Stimulated activated CD8-positive, alpha-beta memory T cell treated with anti-CD3 and anti-CD28 coated beads, Interleukin-4, amount 100 ng/mL, for 48 hours (primary cell): ENCODE data around the gene SMG7.

Source experiments
- DNase-seq: peaks from one replicate; pipeline ENCODE4 v3.0.0-alpha.2; 2020

The SMG7 gene

DNA sequence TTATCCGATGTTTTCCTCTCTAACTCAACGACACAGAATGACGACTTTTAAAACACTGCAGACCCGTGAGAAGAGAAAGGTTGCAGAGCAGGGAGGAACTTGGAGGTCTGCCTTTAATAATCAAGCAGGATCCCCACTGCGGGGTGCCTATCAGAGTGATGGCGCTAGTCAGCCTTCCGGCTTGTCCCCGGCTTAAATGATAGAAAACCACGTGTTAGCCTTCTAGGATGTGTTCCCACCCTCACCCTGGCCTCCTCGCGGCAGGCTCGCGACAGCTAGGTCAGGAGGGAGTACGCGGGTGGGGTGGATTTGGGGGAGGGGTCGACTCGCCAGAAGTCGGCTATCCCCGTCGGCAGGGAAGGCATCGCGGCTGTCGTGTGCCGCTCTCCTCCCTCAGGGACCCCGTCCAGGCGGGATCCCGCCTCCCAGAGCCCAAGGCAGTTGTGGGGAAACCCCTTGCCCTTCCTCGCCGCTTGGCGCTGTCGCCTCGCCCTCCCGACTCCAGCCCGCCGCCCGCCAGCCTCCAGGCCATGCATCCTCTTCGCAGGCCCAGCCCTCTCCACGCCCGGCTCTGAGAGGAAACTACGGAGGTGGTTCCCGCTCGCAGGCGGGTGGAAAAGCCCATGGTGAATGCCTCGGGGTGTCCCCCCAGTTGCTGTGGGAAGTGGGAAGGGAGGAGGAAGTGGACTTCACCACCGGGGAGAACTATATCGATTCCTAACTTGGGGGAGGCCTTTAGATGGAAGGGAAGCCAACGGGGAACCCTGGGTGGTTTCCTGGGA is 1.1 kb upstream of the SMG7 start:
- DNase-seq, result peak; percentile 82

DNA sequence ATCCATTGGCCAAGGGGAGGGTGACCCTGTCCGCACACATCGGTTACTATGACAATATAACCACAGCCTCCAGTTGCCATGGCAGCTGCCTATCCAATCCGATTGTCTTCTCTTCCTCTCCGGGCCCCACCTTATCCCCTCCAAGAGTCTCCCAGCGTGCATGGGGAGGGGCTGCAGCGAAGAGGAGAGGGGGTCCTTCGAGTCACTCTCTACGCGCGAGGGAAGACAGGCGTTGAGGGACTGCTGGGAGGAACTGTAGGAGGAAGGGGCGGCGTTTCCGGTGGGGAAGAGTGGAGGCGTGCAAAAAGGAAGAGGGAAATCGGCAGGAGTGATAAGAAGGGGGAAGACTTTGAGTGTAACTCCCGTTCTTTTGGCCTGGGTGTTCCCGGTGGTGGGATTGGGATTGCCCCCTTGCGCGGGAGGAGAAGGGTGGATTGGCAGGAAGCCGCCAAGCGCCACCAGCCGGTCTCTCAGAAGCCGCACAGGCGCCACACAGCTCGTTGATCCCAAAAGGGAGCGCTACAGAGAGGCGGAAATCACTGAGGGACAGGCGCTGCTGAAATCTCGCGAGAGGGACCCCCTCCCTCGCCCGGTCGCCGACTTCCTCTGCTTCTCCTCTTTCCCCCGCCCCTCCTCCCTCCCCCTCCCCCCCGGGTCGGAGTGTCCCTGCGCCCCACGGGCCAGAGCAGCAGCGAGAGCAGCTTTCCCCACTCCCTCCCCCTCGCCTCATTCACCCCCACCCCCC is 384 bp upstream of the SMG7 start:
- peak; percentile 96 for DNase-seq

DNA sequence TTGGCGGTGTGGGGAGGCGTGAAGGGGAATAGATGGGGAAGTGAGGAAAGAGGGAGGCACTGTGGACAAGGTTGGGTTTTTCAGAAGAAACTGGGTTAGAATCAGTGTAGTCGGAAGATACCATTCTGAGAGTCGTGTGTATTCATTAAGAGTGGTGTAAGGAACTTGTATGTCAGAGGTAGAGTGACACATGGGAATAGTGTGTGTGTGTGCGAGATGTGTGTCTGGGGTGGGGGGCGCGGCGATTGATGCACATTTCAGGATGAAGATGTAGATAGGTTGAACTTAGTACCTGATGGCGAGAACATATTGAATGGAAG is 878 bp downstream of the SMG7 start:
- no peak for DNase-seq

DNA sequence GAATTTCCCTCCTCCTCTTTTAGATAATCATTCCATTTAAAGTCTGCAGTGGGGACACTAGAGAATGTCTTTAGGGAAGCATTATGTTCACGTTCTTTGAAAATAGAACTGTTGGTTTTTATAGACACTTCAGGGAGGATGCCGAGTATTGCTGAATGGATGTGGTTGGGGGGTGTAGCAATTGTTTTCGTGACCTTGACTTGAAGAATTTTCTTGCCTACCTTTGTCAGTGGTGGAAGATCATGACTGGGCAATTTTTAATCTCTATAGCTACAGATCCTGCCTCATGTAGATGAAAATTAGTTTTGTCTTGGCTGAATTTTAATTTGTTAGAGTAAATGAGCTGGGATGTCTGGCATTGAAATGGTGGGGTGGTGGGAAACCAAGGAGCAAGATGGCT is 3.8 kb downstream of the SMG7 start:
- no peak for DNase-seq

DNA sequence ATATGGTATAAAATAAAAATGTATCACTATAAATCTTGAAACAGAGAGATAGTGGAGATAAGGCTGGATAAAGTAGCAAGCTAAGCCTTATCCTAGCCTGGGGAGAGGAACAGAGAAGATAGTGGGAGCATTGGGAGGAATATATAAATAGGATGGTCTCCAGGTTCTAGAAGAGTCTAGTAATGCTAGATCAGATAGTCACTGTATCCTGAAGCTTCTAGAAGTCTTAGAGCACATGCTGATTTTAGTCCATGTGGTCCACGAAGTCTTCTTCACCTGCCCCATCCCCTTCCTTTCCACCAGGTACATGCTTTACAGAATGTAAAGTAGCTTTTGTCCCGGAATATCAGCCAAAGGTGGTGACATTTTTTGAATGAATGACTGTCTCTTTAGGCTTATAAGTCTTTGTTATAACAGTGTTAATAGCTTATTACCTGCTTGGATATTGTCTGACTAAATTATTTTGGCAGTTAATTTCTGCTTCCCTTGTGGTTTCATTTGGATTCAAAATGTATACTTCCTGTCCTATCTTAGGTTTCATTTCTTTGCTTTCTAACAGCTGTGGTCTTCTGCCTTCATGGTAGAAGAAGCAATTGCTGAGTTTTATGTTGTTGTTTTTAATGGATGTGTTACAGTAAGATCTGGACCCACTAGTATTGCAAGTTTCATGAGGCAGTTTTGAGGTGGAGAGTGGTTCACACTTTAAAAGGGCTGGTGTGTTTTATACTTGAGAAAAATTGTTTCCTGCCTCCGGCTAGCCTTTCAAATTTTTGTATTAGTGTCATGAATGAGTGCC is 5.9 kb downstream of the SMG7 start:
- no peak for DNase-seq

DNA sequence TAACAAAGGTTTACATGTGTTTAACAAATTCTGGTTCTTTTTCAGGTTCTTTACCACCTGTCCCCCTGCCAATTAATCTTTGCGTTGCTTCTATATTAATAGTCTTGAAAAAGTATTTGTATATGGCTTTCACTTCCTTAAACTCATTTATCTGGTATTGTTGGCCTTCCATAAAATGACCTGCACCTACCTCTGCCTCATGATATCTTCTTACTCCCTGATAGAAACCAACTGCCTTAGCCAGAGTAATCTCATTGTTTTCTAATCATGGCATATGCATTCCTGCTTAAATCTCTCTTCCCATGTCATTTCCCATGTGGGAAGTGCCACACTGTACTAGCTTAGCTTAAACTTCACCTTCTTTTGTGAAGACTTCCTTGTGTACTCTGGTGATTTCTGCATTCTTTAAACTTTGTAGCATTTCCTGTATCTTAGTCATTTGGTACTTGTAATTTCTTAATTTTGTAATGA is 8.7 kb downstream of the SMG7 start:
- no peak for DNase-seq

DNA sequence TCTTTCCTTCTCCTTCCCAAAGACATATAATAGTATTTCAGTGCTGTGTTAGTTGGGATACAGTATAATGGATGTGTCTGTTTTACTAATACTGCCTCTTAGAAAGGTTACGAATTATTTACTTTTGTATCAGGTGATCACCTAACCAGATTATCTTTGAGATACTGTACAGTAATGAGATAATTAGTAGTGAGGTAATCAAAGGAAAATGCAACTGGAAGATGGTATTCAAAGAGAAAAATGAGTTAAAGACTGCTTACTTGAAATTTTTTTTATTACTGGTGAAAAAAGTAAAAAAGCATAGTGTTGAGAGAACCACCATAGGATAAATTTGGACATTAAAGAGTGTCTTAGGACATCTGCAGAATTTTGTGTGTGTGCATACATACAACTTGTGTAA is 10.9 kb downstream of the SMG7 start:
- DNase-seq, result no peak

DNA sequence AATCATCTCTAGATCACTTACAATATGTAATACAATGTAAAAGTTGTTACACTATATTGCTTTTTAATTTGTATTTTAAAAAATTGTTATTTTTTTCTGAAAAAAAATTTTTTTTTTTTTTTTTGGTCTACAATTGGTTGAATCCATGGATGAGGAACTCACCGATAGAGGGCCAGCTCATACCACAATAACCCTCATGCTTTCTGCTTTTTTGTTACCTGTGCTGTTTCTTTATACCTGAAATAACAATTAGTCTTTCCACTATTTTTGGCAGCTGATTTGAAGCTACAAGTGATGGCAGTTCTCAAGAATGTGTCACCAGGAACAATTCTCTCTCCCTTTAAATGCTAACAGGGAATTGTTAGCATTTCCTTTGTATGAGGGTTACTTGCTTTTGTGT is 12.0 kb downstream of the SMG7 start:
- DNase-seq, result no peak

DNA sequence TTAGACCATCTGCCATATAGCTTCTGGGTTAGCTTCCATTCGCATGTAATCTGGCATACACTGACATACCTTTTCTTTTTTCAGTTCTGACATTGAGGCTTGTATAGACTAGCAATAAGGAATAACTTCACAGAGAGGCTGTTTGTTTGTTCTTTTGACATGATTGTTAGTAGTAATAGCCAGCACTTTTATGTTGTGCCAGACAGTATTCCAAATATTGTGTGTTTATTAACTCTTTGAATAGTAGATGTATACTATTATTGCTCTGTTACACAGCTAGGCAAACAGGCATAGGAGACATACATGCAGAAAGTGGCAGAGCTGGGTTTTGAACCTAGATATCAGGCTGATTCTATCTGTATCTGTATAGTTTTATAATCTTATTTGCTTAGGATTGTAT is 12.6 kb downstream of the SMG7 start:
- DNase-seq, result no peak

DNA sequence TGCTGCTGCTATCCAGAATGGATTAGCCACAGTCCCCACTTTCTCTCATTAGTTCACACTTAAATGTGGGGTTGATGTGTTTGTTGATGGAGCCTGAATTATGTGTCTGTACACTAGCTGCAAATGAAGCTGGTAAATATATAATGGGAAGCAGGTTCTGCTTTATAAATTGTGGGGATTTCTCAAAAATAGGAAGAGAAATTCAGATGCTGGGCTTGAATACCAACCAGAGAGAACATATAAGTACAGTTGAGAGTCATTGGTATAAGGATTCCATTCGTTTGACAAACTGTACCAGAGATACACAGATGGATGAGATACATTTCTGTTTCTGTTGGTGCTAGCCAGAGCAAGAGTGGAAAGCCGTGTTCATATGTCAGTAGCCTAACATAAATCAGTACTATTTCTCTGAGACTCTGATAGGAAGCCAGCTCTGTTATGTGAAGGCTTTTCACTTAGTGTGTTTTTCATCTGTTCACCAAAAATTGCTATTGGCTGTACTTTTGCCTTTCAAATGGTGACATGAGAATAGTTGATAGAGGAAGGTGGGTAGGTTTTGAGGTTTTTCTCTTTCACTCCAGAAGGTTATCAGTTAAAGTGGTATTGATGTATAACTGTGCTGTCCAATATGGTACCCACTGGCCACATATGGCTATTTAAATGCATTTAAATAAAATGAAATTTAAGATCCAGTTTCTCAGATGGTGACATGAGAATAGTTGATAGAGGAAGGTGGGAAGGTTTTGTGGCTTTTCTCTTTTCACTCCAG is 15.6 kb downstream of the SMG7 start:
- no peak for DNase-seq

DNA sequence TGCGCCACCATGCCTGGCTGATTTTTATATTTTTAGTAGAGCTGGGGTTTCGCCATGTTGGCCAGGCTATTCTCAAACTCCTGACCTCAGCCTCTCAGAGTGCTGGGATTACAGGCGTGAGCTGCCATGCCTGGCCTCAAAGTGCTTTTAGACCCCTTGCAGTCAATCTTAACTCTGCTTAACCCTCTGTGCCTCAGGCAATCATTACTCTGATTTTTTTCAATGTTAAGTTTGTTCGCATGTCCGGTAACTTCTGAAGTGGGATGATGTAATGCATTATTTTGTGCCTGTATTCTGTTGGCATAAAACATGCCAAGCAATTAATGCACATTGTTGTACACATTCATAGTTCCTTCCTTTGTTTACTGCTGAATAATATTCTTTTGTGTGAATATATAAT is 18.6 kb downstream of the SMG7 start:
- no peak for DNase-seq

DNA sequence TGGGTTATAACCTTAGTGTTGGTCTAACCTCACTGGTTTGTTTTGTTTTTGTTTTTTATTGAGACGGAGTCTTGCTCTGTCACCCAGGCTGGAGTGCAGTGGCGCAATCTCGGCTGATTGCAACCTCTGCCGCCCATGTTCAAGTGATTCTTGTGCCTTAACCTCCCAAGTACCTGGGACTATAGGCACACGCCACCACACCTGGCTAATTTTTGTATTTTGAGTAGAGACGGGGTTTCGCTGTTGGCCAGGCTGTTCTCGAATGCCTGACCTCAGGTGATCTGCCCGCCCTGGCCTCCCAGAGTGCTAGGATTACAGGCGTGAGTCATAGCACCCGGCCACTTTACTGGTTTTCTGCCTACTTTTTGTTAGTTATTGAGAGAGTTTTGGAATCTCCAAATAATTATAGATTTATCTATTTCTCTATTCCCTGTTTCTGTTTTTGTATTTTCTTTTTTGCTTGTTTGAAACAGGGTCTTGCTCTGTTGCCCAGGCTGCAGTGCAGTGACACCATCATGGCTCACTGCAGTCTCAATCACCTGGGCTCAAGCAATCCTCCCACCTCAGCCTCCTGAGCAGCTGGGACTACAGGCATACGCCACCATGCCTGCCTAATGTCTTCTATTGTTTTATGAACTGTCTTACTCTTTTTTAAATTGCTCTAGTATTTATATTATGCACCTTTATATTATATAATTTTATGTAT is 21.4 kb downstream of the SMG7 start:
- no peak for DNase-seq

DNA sequence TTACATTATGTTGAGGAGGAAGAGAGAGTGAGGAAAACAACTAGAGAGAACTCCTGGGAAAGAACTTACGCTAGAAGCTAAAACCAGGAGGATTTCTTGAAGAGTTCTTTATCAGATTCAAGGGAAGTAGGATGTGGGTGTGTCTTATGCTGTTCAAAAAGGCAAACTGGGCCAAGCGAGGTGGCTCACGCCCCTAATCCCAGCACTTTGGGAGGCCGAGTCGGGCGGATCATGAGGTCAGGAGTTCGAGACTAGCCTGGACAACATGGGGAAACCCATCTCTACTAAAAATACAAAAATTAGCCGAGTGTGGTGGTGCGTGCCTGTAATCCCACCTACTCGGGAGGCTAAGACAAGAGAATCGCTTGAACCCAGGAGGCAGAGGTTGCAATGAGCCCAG is 23.1 kb downstream of the SMG7 start:
- DNase-seq, result no peak

DNA sequence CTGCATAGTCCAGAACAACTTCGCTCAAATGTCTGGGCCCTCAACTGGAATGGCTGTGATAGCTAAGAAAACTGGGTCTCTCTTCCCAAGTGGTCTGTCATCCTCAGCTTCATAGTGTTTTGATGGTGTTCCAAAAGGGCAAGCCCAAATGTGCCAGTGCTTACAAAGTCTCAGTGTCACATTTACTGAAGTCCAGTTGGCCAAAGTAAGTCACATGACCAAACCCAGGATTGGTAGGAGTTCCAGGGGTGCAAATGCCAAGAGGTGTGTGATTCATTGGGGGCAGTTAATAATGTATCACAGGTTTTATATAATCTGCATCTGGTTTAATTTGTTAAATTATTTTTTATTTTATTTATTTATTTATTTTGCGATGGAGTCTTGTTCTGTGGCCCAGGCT is 24.9 kb downstream of the SMG7 start:
- no peak for DNase-seq

DNA sequence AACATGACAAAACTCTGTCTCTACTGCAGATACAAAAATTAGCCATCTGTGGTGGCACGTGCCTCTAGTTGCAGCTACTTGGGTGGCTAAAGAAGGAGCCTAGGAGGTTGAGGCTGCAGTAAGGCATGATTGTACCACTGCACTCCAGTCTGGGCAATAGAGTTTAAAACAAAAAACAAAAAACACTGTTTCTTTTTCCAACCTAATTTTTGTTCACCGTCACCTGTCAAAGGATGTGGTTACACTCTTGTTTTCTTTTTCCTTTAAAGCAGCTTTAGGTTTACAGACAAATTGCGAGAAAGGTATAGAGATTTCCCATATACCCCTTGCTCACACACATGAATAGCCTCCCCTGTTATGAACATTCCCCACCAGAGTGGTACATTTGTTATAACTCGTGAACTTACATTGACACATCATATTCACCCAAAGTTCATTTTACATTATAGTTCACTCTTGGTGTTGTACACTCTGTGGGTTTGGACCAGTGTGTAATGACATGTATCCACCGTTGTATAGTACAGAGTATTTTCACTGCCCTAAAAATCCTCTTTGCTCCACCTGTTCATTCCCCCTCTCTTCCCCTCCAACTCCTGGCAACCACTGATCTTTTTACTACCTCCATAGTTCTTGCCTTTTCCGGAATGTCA is 26.2 kb downstream of the SMG7 start:
- DNase-seq, result no peak

DNA sequence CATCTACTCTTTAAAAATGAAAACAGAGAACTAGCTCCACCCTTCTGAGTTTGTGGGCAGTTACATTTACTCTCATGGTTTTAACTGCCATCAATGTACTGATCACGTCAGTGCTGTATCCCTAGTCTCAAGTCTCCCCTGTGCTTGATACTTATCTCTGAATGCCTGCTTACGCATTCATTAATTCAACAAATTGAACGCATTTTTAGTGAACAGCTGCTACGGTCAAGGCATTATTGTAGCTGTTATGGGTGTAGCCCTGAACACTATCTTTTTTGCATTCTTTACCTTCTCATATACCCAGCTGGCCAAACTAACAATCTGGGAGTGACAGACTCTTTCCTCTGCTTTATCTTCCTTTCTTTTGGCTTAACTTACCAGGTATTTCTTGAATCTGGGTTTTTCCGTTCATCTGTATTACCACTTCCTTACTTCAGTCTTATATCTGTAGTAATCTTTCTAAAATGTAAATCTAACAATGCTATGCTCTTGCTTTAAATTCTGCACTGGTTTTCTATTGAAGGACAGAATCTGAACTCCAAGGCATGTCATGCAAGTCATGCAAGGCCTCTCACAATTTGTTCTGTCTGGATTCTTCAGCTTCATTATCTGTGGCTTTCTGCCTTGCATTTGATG is 33.3 kb downstream of the SMG7 start:
- no peak for DNase-seq

DNA sequence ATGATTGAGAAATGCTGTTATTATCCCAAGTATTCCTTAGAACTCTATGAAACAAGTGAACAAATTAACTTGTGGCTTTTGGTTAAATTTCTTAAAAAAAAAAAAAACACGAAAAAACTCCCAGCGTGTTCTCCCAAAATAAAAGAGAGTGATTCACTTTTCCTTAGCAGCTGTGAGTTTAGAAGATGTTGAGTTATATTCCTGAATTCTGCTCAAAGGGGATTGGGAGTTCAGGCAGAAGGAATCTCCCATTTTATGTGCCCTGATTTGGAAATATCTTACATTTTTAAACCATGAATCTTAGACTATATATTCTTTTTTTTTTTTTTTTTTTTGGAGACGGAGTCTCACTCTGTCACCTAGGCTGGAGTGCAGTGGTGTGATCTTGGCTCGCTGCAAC is 34.3 kb downstream of the SMG7 start:
- DNase-seq, result no peak

DNA sequence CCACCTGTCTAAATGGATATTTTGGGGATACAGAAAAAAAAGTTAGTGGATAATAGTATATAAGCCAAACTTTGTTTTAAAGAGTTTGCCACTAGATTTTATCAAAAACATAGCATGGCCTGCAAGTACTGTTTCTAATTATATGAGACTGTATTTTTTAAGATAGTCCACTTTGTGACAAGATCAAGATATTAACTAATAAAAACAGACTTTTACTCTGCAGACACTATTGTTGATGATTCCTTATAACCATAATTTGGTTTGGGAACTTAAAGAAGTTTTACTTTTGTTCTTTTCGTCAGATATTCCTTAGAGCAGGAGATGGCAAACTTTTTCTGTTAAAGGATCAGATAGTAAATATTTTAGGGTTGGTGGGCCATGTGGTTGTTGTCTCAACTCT is 36.4 kb downstream of the SMG7 start:
- DNase-seq, result no peak

DNA sequence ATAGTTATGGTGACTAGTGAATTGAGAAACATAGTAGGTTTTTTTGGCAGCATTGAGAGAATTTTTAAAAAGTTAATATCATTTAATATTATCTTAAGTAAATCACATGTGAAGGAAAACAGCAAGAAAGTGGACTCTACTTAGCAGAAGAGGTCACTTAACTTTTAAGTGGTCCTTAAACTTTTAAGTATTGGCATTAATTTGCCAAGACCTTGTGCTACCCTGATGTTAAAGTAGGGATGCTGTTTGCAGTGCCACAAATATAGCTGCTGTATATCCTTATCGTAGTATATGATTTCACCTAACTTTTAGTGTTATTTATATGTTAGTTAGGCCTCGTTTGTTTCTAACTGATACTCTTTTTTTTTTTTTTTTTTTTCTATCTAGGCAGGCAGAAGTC is 40.2 kb downstream of the SMG7 start:
- no peak for DNase-seq

DNA sequence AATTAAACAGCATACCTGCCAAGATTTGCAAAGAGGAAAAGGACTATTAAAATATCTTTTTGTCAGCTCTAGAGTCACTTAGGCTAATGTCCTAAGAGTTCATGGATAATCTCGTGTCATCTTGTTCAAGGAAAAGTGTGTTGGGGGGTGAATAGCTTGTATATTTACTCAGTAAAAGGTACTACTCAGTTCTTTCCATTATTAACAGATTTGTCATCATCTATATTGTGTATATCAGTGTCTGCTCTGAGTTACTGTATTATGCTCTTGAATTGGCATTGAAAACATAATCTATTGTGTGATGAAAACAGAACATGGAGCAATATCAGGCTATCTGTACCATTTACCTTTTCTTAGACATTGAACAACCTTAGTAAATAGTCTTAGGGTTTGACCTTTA is 41.9 kb downstream of the SMG7 start:
- no peak for DNase-seq

DNA sequence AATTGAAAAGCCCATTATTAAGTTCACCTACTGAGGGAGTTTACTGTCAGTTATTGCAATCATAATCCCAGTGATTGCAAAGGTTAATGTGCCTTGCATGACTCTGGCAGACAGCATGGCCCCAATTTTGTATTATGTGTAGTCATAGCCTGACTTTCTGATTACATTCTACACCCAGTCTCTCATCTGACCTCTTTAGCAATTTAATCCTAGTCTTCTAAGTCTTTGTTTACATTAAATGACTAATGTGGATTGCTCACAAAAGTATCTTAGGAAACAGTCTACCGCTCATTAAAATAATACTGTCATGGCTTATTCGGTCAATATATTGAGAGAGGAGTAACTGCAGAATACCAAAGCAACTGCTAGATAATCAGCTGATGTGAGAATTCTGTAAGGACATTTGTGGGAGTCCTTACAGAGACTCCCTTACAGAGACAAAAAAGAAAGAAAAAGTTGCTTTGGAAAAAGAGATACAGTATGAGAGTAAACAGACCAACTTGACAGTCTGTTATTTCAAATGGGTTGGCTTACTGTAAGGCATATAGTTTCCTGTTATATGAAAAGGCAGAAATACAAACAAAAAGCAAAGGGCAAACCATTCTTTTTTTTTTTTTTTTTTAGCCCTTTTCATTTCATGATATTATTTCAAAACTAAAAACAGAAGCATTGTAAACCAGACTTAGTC is 42.8 kb downstream of the SMG7 start:
- no peak for DNase-seq
